HG02642 (cell line): ENCODE measurements around the gene TM9SF3.

Experiments used
- ATAC-seq: cut with Tn5 transposase; IDR thresholded peaks from one replicate; pipeline ENCODE4 v1.9.1; 2021; ENCODE audit warnings: mild to moderate bottlenecking; ENCODE audit not compliant: unreplicated experiment, poor library complexity

TM9SF3 gene

GRCh38 chr10:96488161-96488935 is 98.5 kb downstream of the TM9SF3 start:
- ATAC-seq = no peak

- ATAC-seq = no peak
These were observed 103.8 kb downstream of the TM9SF3 start for GRCh38 chr10:96482815-96483588.

DNA sequence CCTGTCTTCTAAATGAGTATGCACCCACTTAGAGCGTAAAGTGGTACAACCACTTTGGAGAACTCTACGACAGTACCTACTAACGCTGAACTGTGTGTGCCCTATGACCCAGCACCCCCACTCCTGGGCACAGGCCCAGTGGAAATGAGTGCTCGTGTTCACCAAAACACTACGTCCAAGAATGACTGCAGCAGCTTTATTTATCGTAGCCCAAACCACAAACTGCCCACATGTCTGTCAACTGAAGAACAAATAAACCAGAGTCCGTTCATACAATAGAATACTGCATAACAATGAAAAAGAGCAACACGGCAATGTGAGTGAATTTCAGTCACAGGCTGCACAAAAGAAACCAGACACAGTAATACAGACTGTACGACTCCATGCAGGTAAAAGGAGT is 108.5 kb downstream of the TM9SF3 start:
- ATAC-seq = no peak

- ATAC-seq = no peak
These were observed 112.9 kb downstream of the TM9SF3 start for GRCh38 chr10:96473866-96474265.

GRCh38 chr10:96470116-96470743 is 116.6 kb downstream of the TM9SF3 start:
- ATAC-seq = no peak

DNA sequence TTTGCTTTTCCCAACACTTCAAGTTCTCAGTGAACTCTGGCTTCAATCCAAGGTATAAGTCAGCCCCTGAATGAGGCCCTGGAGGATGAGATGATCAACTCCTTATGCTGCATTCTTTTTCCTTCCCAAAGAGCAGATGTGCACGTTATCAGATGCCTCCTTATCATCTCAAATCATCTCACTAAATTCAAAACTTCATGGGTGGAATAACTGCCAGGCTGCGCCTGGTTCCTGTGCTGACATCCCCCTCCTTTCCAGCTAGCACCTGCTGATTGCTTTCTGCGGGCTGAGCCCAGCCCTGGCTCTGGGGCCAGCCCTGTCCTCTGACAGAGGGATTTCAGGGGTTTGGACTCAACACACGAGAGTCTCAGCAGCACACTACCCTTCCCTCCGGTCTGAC is 118.0 kb downstream of the TM9SF3 start:
- ATAC-seq = no peak
